ENCODE measurements around the gene LZTFL1. TPM values are rescaled to one million over a fixed set of nuclear protein-coding genes. Genes with fewer than 3 reads are reported as not detected.
A peak's percentile ranks its signal among the peaks of the same experiment; 100 is the strongest.

LZTFL1 gene
- total RNA-seq, 2 experiments from 2014 or later = 6.1 to 9.3 TPM

DNA sequence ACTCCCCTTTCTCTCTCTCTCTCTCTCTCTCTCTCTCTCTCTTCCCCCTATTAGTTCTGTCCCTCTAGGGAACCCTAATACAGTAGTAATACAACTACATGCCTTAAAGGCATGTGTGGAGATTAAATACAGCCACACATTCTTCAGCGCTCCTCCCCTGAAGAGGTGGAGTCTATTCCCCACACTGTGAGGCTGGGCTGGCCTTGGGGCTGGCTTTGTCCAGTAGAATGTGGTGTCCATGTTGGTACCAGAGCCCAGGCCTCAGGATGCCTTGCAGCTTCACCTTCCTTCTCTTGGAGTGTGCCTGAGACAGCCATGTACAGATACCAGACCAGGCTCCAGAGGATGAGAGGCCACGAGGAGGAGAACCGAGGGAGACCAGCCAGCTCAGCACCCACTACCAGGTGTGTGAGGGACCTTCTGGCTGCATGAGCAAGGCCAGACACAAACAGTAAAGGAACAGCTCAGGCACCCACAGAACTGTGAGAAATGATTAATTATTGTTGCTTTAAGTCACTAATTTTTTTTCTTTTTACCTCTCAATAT, 56.2 kb downstream of the LZTFL1 start:
- DNase-seq (peak; percentile 28), ATAC-seq (no peak)
- no peaks in the 10 kb centered on the region for H3K36me3 Mint-ChIP-seq
- peaks cover 3% of the 10 kb centered on the region for H3K9me3 Mint-ChIP-seq (ENCODE audit: low read depth)
- no peak overlapping the region for H3K27ac Mint-ChIP-seq
- H3K4me3 Mint-ChIP-seq = no peak overlapping the region
- peaks cover 29% of the 10 kb centered on the region for H3K27me3 Mint-ChIP-seq
- H3K4me1 Mint-ChIP-seq = no peaks in the 10 kb centered on the region
- CTCF ChIA-PET = no interaction called here

DNA sequence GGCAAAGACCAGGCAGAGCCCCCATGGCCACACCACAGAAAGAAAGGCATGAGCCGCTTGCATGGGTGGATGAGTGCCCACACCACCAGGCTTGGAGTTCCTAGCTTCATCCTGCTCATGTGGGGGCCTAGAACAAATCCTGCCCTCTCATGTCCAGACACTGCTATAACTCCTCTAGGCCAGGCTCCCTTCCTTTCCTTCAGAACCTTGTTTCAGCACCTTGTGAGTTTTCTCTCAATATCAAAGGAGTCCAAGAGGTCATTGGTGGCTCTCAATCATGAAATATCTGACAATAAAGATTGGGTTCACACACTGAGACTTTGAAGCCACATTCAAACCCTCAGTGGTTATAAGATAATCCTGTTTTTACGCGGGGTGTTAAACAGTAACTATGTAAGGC, 58.3 kb downstream of the LZTFL1 start:
- ATAC-seq = no peak
- H3K4me1 Mint-ChIP-seq = no peaks in the 10 kb centered on the region
- no peak overlapping the region for H3K4me3 Mint-ChIP-seq
- H3K27ac Mint-ChIP-seq = no peak overlapping the region
- no peaks in the 10 kb centered on the region for H3K36me3 Mint-ChIP-seq
- no peak for DNase-seq
- H3K9me3 Mint-ChIP-seq (ENCODE audit: low read depth) = no peaks in the 10 kb centered on the region
- peaks cover 14% of the 10 kb centered on the region for H3K27me3 Mint-ChIP-seq
- CTCF ChIA-PET = no interaction called here

DNA sequence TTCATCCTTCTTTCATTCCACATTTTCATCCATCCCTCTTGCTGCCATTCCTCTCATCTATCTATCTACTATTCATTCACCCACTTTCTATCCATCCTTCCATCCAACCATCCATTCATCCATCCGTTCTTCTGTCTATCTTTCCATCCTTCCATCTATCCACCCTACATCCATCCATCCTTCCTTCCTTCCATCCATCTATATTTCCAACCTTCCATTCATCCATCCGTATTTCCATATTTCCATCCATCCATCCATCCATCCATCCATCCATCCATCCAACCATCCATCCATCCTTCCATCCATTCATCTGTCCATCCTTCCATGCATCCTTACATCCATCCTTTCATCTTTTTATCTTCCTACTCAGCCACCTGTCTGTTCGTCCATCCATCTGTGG, 59.5 kb downstream of the LZTFL1 start:
- H3K9me3 Mint-ChIP-seq (ENCODE audit: low read depth) = no peaks in the 10 kb centered on the region
- no peaks in the 10 kb centered on the region for H3K4me1 Mint-ChIP-seq
- H3K36me3 Mint-ChIP-seq = no peaks in the 10 kb centered on the region
- CTCF ChIA-PET = no interaction called here
- DNase-seq (no peak), ATAC-seq (no peak)
- H3K27me3 Mint-ChIP-seq = peaks cover 18% of the 10 kb centered on the region
- H3K4me3 Mint-ChIP-seq = no peak overlapping the region
- H3K27ac Mint-ChIP-seq = no peak overlapping the region

DNA sequence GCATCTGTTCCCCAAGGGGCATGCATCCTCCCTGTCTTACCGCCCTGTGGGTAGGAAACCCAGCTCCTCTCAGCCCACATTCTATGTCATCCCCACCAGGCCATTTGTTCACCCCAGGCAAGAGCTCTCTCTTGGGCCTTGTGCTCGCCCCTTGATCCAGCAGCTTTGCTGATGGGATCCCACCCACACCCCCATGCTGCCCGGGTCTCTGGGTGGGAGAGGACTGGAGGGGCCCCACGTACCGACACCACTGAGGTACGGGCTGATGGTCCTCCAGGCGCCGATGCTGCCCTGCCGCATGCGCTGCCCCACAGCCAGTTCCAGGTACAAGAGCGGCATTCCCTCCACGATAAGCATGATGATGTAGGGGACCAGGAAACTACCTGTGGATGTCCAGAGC, 60.1 kb downstream of the LZTFL1 start:
- H3K27ac Mint-ChIP-seq = no peak overlapping the region
- CTCF ChIA-PET = interaction anchor here (0.6 kb wide), 1 partner anchor 147 kb away, joined by 3 read pairs; no protein-coding TSS in a partner anchor

DNA sequence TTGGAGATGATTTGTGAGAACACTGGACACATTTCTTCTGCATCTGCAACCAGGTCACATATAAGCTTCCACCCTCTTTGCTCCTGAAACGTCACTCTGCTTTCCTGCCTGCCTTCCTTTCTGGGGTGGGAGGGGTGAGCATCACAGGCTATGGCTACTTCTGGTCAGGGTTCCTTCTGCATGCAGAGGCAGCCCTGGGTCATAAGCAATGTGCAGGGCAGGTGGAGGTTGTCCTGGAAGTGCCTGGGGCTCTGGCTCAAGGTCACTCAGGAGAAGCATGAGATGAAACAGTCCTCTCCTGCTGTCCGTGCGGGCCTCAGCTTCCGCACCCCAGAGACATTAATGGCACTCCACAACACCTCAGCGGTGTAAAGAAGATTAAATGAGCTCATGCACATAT, 60.6 kb downstream of the LZTFL1 start:
- CTCF ChIA-PET = interaction anchor here (0.6 kb wide), 1 partner anchor 148 kb away, joined by 3 read pairs; no protein-coding TSS in a partner anchor
- H3K4me1 Mint-ChIP-seq = no peaks in the 10 kb centered on the region
- no peak overlapping the region for H3K4me3 Mint-ChIP-seq
- H3K27ac Mint-ChIP-seq = no peak overlapping the region
- no peaks in the 10 kb centered on the region for H3K9me3 Mint-ChIP-seq (ENCODE audit: low read depth)
- ATAC-seq = no peak
- peaks cover 8% of the 10 kb centered on the region for H3K27me3 Mint-ChIP-seq
- H3K36me3 Mint-ChIP-seq = no peaks in the 10 kb centered on the region
- DNase-seq = peak; percentile 30

More for the DNA sequence above, 60.1 kb downstream of the LZTFL1 start:
- no peaks in the 10 kb centered on the region for H3K36me3 Mint-ChIP-seq
- no peaks in the 10 kb centered on the region for H3K9me3 Mint-ChIP-seq (ENCODE audit: low read depth)
- H3K4me1 Mint-ChIP-seq = no peaks in the 10 kb centered on the region
- no peak for ATAC-seq
- H3K4me3 Mint-ChIP-seq = no peak overlapping the region
- H3K27me3 Mint-ChIP-seq = peaks cover 14% of the 10 kb centered on the region
- peak; percentile 14 for DNase-seq

DNA sequence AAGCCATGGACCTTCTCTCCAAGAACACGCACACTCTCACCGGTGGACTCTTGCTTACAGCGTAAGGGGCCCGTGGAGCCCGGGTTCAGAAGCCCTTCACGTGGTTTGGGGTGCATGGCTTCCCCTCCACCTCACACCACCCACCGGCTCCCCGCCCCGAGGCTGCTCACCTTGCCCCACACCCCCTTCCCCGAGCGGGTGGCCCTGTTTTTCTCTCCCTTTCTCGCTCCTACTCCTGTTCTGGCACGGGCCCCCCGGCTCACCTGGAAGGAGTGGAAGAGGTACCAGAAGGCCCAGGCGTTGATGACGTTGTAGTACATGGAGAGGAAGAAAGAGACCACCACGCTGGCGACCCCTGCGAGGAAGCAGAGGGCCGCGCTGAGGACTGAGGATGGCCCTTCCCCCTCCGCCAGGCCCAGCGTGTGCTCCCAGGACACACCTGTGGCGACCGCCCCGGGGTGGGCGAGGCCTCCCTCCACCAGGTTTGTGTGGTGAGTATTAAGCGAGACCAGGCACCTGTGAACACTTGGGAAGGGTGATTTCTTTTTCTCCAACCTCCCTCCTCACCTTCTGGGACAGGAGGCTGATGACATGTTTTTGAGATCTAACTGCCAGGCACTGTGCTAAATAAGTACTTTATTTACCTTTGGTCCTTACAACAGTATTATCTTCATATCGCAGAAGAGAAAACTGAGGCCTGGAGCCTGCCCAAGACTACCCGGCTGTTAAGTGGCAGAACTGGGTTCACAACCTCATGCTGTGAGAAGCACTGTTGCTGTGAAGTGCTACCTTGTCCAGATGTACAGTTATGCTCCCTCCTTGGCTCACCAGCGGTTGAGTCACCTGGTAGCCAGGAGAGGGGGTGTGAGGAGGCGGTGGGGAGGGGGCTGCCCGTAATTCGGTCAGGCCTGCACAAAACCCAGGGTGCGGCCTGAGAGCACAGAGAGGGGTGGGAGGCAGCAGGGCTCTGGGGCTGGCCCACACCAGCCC, 61.9 kb downstream of the LZTFL1 start:
- H3K27me3 Mint-ChIP-seq = peaks cover 8% of the 10 kb centered on the region
- H3K4me3 Mint-ChIP-seq = no peak overlapping the region
- H3K36me3 Mint-ChIP-seq = no peaks in the 10 kb centered on the region
- CTCF ChIA-PET = interaction anchor here (1.6 kb wide), 1 partner anchor 297 kb away, joined by 3 read pairs; no protein-coding TSS in a partner anchor
- H3K9me3 Mint-ChIP-seq (ENCODE audit: low read depth) = no peaks in the 10 kb centered on the region
- no peak overlapping the region for H3K27ac Mint-ChIP-seq
- DNase-seq (peak; percentile 26), ATAC-seq (no peak)
- H3K4me1 Mint-ChIP-seq = no peaks in the 10 kb centered on the region

DNA sequence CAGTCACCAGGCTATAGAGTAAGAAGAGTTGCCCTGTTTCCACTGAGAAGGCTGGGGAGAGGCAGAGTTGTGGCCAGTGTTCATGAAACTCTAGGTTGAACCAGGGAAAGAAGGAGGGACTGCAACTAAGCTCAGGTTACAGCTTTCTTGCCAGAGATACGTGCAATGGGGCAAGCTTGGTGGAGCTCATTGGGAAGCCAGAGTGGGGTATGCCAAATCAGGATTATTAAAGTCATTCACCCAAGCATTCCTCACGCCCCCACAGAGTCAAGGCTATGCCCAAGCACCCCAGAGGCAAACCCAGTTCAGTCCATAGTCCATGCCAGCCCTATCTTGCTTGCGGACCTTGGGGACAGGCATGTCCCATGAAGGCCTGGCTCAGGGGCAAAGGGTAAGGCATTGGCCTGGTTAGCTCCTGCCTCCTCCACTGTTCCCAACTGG, 63.1 kb downstream of the LZTFL1 start:
- Mint-ChIP-seq H3K4me1 (no peaks in the 10 kb centered on the region), H3K36me3 (no peaks in the 10 kb centered on the region), H3K27ac (no peak overlapping the region), H3K4me3 (no peak overlapping the region), H3K9me3 (ENCODE audit: low read depth) (no peaks in the 10 kb centered on the region), H3K27me3 (peaks cover 13% of the 10 kb centered on the region)
- no peak for DNase-seq
- ATAC-seq = no peak
- CTCF ChIA-PET = interaction anchor here (0.9 to 1.6 kb wide), 2 partner anchors 298 to 300 kb away, joined by 3 read pairs; no protein-coding TSS in a partner anchor

DNA sequence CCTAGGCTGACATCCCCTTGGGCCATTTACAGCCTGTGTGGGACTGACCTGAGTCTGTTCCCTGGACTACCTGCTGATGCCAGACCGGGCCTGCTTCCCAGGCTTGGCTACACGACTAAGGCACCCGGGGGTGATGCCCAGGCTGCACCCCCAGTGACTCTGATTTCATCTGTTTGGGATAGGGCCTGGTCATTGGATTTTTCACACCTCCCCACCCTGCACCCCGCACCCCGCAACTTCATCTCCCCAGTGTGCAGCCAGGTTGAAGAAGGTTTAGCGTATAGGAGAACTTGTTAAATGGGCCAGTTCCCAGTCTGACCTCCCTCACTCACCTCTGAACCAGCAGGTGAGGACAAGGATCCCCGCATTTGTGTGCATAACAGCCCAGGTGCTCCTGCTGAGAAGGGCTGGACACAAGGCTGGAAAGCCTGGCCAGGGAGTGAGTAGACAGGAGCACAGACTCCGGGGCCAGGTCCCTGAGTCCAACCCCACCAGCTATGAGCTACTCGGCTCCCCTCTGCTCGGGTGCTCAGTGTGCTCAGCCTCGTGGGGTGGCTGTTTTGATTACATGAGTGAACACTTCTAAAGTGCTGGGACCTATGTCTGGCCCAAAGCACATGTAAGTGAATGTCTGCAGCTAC, 64.1 kb downstream of the LZTFL1 start:
- H3K9me3 Mint-ChIP-seq (ENCODE audit: low read depth) = no peaks in the 10 kb centered on the region
- CTCF ChIA-PET = interaction anchor here (1.6 kb wide), 1 partner anchor 299 kb away, joined by 3 read pairs; no protein-coding TSS in a partner anchor
- H3K4me3 Mint-ChIP-seq = no peak overlapping the region
- H3K27ac Mint-ChIP-seq = no peak overlapping the region
- no peaks in the 10 kb centered on the region for H3K36me3 Mint-ChIP-seq
- no peak for DNase-seq
- no peak for ATAC-seq
- H3K4me1 Mint-ChIP-seq = peaks cover 7% of the 10 kb centered on the region
- H3K27me3 Mint-ChIP-seq = peaks cover 19% of the 10 kb centered on the region

DNA sequence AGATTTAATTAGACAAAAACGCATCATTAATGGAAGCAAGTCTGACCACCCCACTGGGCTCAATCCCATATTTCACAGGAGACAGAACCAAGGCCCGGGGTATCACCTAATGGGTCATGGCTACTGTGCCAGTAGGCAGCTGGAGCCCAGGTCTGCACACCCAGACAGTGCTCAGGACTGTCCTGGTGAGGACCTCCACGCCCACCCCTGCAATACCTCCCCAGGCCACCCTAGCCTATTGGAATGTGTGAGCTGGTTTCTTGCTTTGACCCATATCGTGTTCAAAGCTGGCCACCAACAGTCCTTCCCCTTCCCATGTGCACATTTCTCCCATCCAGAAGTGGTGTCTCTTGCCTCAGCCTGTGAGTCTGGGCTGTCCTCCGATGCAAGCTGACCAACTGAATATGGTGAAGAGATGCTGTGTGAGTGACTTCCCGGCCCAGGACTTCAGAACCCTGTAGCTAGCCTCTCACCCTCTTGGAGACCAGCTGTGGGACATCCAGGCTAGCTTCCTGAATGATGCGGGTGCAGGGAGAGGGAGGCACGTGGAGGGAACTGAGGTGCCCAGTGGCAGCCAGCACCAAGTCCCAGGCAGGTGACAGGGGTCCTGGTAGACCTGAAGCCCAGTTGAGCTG, 64.7 kb downstream of the LZTFL1 start:
- Mint-ChIP-seq H3K36me3 (no peaks in the 10 kb centered on the region), H3K9me3 (ENCODE audit: low read depth) (no peaks in the 10 kb centered on the region), H3K27ac (no peak overlapping the region), H3K27me3 (peaks cover 21% of the 10 kb centered on the region), H3K4me1 (peaks cover 13% of the 10 kb centered on the region), H3K4me3 (no peak overlapping the region)
- no peak for DNase-seq
- CTCF ChIA-PET = no interaction called here
- ATAC-seq = no peak

DNA sequence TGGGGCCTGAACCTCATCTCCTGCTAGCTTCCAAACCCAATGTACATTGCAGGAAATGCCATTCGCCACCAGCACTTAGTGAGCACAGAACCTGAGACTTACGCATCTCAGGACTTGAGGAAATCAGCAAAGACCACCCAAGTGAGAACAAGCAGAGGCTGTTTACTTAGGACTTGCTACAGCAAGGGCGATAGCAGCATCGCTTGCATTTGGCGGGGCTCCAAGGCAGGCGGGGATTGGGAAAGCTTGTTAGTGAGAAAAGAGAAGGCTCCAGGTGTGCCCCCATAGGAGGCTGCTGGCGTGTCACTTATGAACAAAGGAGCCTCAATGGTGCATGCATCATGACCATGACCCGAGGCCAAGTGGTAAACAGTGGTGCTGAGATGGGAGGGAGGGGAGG, 65.3 kb downstream of the LZTFL1 start:
- Mint-ChIP-seq H3K27me3 (peaks cover 26% of the 10 kb centered on the region), H3K4me1 (peaks cover 17% of the 10 kb centered on the region), H3K36me3 (no peaks in the 10 kb centered on the region), H3K4me3 (no peak overlapping the region), H3K9me3 (ENCODE audit: low read depth) (no peaks in the 10 kb centered on the region), H3K27ac (no peak overlapping the region)
- CTCF ChIA-PET = no interaction called here
- ATAC-seq (no peak), DNase-seq (no peak)

DNA sequence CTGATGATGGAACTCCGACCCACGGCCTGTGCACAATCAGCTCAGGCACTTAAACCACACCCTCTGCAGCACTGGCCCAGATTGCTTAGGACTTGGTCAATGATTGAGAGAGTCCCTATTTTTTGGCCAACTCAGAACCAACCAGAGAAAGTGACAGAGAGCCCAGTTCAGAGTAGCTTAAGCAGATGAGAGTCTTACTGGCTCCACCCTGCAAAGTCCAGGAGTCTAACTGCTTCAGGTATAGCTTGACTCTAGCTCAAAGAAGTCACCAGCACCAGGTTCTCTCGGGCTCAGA, 65.7 kb downstream of the LZTFL1 start:
- Mint-ChIP-seq H3K27ac (no peak overlapping the region), H3K27me3 (peaks cover 29% of the 10 kb centered on the region), H3K4me3 (no peak overlapping the region), H3K9me3 (ENCODE audit: low read depth) (no peaks in the 10 kb centered on the region), H3K36me3 (no peaks in the 10 kb centered on the region), H3K4me1 (peaks cover 17% of the 10 kb centered on the region)
- ATAC-seq = no peak
- CTCF ChIA-PET = no interaction called here
- no peak for DNase-seq

DNA sequence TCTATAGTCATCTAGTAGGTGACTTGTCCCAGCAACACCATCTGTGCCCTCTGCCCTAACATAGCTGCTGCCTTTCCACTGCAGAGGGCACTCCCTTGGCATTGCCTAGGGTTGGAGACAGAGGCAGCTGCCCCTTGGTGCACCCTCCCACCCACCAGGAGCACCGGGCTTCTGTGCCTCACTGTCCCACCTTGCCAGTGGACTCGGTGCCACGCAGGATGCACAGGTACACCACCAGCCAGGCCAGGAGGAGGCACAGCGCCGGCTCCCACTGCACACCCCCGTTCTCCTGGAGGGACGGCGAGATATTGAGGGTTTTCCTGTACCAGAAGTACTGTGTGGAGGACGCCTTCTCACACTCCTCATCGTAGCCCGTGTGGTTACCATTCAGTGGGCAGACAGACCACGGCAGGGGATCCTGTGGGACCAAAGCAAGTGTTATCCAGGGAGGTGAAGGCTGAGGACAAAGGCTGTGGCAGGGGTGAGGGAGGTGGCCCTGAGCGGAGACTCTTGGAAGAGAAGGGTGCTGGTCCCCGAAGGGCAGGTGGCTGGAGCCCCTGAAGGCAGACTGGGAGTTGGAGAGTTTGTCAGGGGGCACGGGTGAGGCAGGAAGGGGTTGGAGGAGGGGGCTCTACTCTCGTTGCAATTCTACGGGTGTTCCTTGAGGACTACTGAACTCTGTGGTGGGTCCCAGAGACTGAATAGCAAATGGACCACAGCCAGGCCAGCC, 66.2 kb downstream of the LZTFL1 start:
- Mint-ChIP-seq H3K27me3 (peaks cover 34% of the 10 kb centered on the region), H3K36me3 (no peaks in the 10 kb centered on the region), H3K4me3 (no peak overlapping the region), H3K27ac (no peak overlapping the region), H3K9me3 (ENCODE audit: low read depth) (no peaks in the 10 kb centered on the region), H3K4me1 (peaks cover 17% of the 10 kb centered on the region)
- DNase-seq (peak; percentile 36), ATAC-seq (no peak)
- CTCF ChIA-PET = interaction anchor here (1.0 to 1.5 kb wide), 2 partner anchors 16 to 163 kb away, joined by 3 to 5 read pairs; no protein-coding TSS in a partner anchor

All from activated CD8-positive, alpha-beta memory T cell treated with anti-CD3 and anti-CD28 coated beads, Interleukin-2, amount 10 ng/mL, durations not matched to agents 7 days and 5 days (primary cell).